Stimulated activated naive B cell treated with anti-CD40 and anti-IgM and Interleukin-4, amounts not matched to agents 10 μg/mL and 1 μg/mL and 100 μg/mL, for 72 hours (primary cell): ENCODE data around the gene NOL4L.

Source experiments
- ATAC-seq, 2 donors: fragments of 150-1000 bp; cut with Tn5 transposase; replicated peaks; 2 replicates each; pipeline ENCODE4 v1.10.0; 2021; ENCODE audit warnings: moderate library complexity in 1 of 2
- DNase-seq: peaks from one replicate; pipeline ENCODE4 v3.0.0; 2021
- H3K27ac Mint-ChIP-seq: one replicate; pipeline ENCODE4 v1.8.0; 2022; ENCODE audit warnings: mild to moderate bottlenecking, mixed read lengths
- H3K27me3 Mint-ChIP-seq, 2 donors: one replicate each; pipeline ENCODE4 v1.8.0; 2022; ENCODE audit warnings: mixed read lengths in 2 of 2
- H3K36me3 Mint-ChIP-seq, 2 donors: one replicate each; pipeline ENCODE4 v1.8.0; 2022; ENCODE audit warnings: mixed read lengths in 2 of 2, mild to moderate bottlenecking in 1 of 2
- H3K4me1 Mint-ChIP-seq, 2 donors: one replicate each; pipeline ENCODE4 v1.8.0; 2022; ENCODE audit warnings: mixed read lengths in 2 of 2, mild to moderate bottlenecking in 1 of 2
- H3K4me3 Mint-ChIP-seq, 2 donors: one replicate each; pipeline ENCODE4 v1.8.0; 2022; ENCODE audit warnings: mild to moderate bottlenecking in 2 of 2, mixed read lengths in 2 of 2, moderate library complexity in 1 of 2
- H3K9me3 Mint-ChIP-seq, 2 donors: one replicate each; pipeline ENCODE4 v1.8.0; 2022; ENCODE audit warnings: mixed read lengths in 2 of 2, mild to moderate bottlenecking in 1 of 2

The NOL4L gene

GRCh38 chr20:32481311-32482142, 103.6 kb downstream of the NOL4L start:
- ATAC-seq: no peak
- Mint-ChIP-seq H3K4me3 (peak overlapping the region in 1 of 2 donors; percentile 55), H3K4me1 (peaks cover 13% of the 10 kb centered on the region in 2 donors), H3K9me3 (no peaks in the 10 kb centered on the region), H3K36me3 (no peaks in the 10 kb centered on the region), H3K27me3 (no peaks in the 10 kb centered on the region), H3K27ac (no peak overlapping the region)
- no peak for DNase-seq

- DNase-seq: no peak
- Mint-ChIP-seq H3K27me3 (peaks cover 0 to 5% of the 10 kb centered on the region in 2 donors), H3K9me3 (no peaks in the 10 kb centered on the region), H3K4me1 (peaks cover 14 to 21% of the 10 kb centered on the region in 2 donors), H3K27ac (no peak overlapping the region), H3K4me3 (no peak overlapping the region), H3K36me3 (no peaks in the 10 kb centered on the region)
- ATAC-seq: no peak
Observed at GRCh38 chr20:32480371-32481241, 104.5 kb downstream of the NOL4L start.

- H3K9me3 Mint-ChIP-seq: no peaks in the 10 kb centered on the region
- H3K27ac Mint-ChIP-seq: no peak overlapping the region
- ATAC-seq: no peak
- peaks cover 13 to 21% of the 10 kb centered on the region in 2 donors for H3K4me1 Mint-ChIP-seq
- DNase-seq: no peak
- H3K36me3 Mint-ChIP-seq: no peaks in the 10 kb centered on the region
- H3K27me3 Mint-ChIP-seq: peaks cover 0 to 10% of the 10 kb centered on the region in 2 donors
- no peak overlapping the region for H3K4me3 Mint-ChIP-seq
Observed at GRCh38 chr20:32479697-32480171, 105.4 kb downstream of the NOL4L start.

GRCh38 chr20:32479012-32479411, 106.1 kb downstream of the NOL4L start:
- Mint-ChIP-seq H3K4me1 (peaks cover 14 to 22% of the 10 kb centered on the region in 2 donors), H3K27me3 (peaks cover 0 to 10% of the 10 kb centered on the region in 2 donors), H3K4me3 (no peak overlapping the region), H3K36me3 (no peaks in the 10 kb centered on the region), H3K27ac (no peak overlapping the region), H3K9me3 (no peaks in the 10 kb centered on the region)
- ATAC-seq: no peak
- no peak for DNase-seq

GRCh38 chr20:32478576-32478975, 106.6 kb downstream of the NOL4L start:
- Mint-ChIP-seq H3K27me3 (peaks cover 0 to 13% of the 10 kb centered on the region in 2 donors), H3K27ac (no peak overlapping the region), H3K4me3 (no peak overlapping the region), H3K36me3 (peaks cover 0 to 2% of the 10 kb centered on the region in 2 donors), H3K4me1 (peaks cover 14 to 22% of the 10 kb centered on the region in 2 donors), H3K9me3 (no peaks in the 10 kb centered on the region)
- ATAC-seq (no peak), DNase-seq (no peak)

GRCh38 chr20:32477594-32478512, 107.3 kb downstream of the NOL4L start:
- no peak for DNase-seq

GRCh38 chr20:32476684-32477593, 108.2 kb downstream of the NOL4L start:
- DNase-seq (no peak), ATAC-seq (no peak)
- Mint-ChIP-seq H3K4me3 (no peak overlapping the region), H3K27me3 (peaks cover 0 to 16% of the 10 kb centered on the region in 2 donors), H3K9me3 (no peaks in the 10 kb centered on the region), H3K27ac (no peak overlapping the region), H3K4me1 (peaks cover 13 to 22% of the 10 kb centered on the region in 2 donors), H3K36me3 (peaks cover 1 to 4% of the 10 kb centered on the region in 2 donors)

More at GRCh38 chr20:32477594-32478512, 107.3 kb downstream of the NOL4L start:
- peaks cover 1 to 4% of the 10 kb centered on the region in 2 donors for H3K36me3 Mint-ChIP-seq
- no peaks in the 10 kb centered on the region for H3K9me3 Mint-ChIP-seq
- H3K27me3 Mint-ChIP-seq: peaks cover 0 to 16% of the 10 kb centered on the region in 2 donors
- no peak overlapping the region for H3K4me3 Mint-ChIP-seq
- peaks cover 14 to 22% of the 10 kb centered on the region in 2 donors for H3K4me1 Mint-ChIP-seq
- no peak for ATAC-seq
- no peak overlapping the region for H3K27ac Mint-ChIP-seq

GRCh38 chr20:32474967-32475811, 109.9 kb downstream of the NOL4L start:
- H3K27ac Mint-ChIP-seq: peak overlapping the region; percentile 62
- ATAC-seq (peak; percentile 70 to 83), DNase-seq (no peak)
- H3K4me1 Mint-ChIP-seq: peaks cover 14 to 26% of the 10 kb centered on the region in 2 donors
- H3K36me3 Mint-ChIP-seq: peaks cover 1 to 4% of the 10 kb centered on the region in 2 donors
- H3K9me3 Mint-ChIP-seq: no peaks in the 10 kb centered on the region
- peak overlapping the region; percentile 10 to 65 for H3K4me3 Mint-ChIP-seq
- H3K27me3 Mint-ChIP-seq: peaks cover 0 to 16% of the 10 kb centered on the region in 2 donors

GRCh38 chr20:32474717-32474966, 110.5 kb downstream of the NOL4L start:
- Mint-ChIP-seq H3K36me3 (peaks cover 1 to 4% of the 10 kb centered on the region in 2 donors), H3K9me3 (no peaks in the 10 kb centered on the region), H3K4me3 (no peak overlapping the region), H3K27ac (no peak overlapping the region), H3K27me3 (peaks cover 0 to 16% of the 10 kb centered on the region in 2 donors), H3K4me1 (peaks cover 12 to 29% of the 10 kb centered on the region in 2 donors)
- DNase-seq: no peak
- ATAC-seq: no peak

GRCh38 chr20:32474009-32474716, 111.0 kb downstream of the NOL4L start:
- DNase-seq (no peak), ATAC-seq (no peak)
- Mint-ChIP-seq H3K9me3 (no peaks in the 10 kb centered on the region), H3K4me1 (peaks cover 12 to 29% of the 10 kb centered on the region in 2 donors), H3K27me3 (peaks cover 0 to 16% of the 10 kb centered on the region in 2 donors), H3K4me3 (no peak overlapping the region), H3K36me3 (peaks cover 1 to 4% of the 10 kb centered on the region in 2 donors), H3K27ac (no peak overlapping the region)

- H3K36me3 Mint-ChIP-seq: peaks cover 1 to 4% of the 10 kb centered on the region in 2 donors
- peaks cover 0 to 16% of the 10 kb centered on the region in 2 donors for H3K27me3 Mint-ChIP-seq
- H3K27ac Mint-ChIP-seq: no peak overlapping the region
- no peaks in the 10 kb centered on the region for H3K9me3 Mint-ChIP-seq
- ATAC-seq: no peak
- no peak for DNase-seq
- H3K4me1 Mint-ChIP-seq: peaks cover 12 to 29% of the 10 kb centered on the region in 2 donors
- H3K4me3 Mint-ChIP-seq: no peak overlapping the region
Observed at GRCh38 chr20:32473231-32474008, 111.7 kb downstream of the NOL4L start.
